GM18868 (cell line): ENCODE results near the gene COL18A1.
"Not testable (repeated sequence)": the region's sequence is repeated elsewhere in the genome, so short reads cannot be mapped to it uniquely, and the experiment has no call there.

Source experiments
- ATAC-seq: cut with Tn5 transposase; IDR thresholded peaks from one replicate; pipeline ENCODE4 v1.9.1; 2021; ENCODE audit warnings: mild to moderate bottlenecking, moderate library complexity; ENCODE audit not compliant: unreplicated experiment

The COL18A1 gene

DNA sequence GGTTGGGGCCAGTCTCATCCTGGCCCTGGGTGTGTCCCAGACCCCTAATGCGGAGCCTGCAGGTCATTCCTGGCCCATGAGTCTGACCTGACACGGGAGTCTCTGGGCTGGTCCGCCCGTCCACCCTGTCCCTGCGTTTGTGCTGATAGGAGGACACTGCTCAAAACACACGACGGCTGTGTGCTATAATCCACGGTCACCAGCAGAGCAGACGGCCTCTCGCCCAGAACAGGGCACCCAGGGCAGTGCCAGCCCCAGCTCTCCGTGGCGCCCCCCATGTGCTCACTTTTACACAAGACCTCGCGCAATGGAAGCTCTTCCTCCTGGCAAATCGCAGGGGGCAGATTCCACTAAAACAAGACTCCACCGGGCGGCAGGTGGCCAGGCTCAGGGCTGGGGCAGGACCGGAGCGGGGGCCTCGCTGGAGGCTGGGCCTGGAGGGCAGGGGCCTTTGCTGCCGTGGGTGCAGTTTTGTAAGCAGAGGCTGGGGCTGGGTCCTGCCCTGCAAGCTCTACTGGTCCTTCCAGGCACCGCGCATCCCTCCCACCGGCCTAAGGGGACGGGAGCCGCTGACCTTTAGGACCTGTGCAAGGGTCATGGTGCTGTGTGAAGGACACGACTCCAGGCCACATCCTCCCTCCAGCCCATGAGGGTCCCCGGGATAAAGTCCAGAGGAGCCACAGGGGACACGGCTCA lies 147.9 kb downstream of the COL18A1 start:
- no peak for ATAC-seq

GRCh38 chr21:45554477-45555175 lies 149.7 kb downstream of the COL18A1 start:
- peak; percentile 56 for ATAC-seq

DNA sequence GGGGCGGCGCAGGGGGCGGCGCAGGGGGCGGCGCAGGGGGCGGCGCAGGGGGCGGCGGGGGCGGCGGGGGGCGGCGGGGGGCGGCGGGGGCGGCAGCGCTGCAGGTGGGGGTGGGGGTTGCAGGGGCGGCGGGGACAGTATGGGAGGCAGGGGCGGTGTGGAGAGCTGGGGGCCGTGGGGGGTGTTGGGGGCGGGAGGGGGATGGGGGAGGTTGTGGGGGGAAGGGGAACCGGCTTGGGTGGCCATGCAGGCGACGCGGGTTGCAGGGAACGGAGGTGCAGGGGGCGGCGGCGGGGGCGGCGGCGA lies 150.2 kb downstream of the COL18A1 start:
- no peak for ATAC-seq

- peak; percentile 72 for ATAC-seq
These were observed 150.8 kb downstream of the COL18A1 start for GRCh38 chr21:45555557-45556301.

DNA sequence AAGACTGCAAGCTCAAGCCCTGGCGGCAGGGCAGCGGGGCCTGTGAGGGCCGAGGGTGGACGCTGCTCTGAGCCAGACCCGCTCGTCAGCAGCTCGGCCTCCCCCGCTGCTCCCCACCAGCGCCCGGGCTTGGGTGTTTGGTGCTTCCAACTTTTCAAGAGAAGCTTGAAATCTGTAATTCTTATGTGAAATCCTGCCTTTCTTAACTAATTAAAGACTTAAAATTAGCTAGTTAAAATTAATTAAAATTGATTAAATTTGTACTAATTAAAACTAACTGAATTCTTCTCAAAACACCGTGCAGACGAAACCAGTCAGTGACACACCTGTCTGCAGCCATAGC lies 151.3 kb downstream of the COL18A1 start:
- no peak for ATAC-seq

- ATAC-seq = no peak
These were observed 152.0 kb downstream of the COL18A1 start for GRCh38 chr21:45556645-45557615.

- no peak for ATAC-seq
These were observed 152.7 kb downstream of the COL18A1 start for GRCh38 chr21:45557616-45558043.

DNA sequence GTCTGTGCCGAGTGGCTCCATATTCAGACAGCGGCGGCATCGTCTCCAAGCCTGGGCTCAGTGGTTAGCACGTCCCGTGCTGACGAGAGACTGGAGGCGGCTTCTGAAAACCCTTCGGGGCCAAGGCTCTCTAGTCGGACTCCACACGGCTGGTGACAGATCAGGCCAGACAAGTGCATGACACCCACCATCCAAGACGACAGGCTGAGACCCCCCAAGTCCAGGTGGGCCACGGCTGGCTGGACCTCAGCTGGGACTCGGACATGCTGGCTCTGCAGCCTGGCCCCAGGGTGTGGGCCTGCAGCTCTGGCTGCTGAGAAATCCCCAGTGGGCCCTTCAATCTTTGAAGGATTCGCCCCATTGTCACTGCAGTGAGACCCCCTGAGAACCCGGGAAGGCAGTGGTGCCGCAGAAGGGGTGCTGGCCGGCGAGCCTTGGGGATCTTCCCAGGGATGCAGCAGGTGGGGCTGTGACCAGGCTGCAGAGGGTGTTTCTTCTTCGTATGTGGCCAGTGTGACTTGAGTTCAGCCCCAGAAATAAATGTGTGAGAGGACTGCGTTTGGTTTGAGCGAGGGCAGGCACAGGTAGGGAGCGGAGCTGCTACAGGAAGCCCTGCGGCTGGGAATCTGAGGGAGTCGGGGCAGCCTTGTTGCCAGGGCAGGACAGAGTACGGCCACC lies 153.2 kb downstream of the COL18A1 start:
- no peak for ATAC-seq

DNA sequence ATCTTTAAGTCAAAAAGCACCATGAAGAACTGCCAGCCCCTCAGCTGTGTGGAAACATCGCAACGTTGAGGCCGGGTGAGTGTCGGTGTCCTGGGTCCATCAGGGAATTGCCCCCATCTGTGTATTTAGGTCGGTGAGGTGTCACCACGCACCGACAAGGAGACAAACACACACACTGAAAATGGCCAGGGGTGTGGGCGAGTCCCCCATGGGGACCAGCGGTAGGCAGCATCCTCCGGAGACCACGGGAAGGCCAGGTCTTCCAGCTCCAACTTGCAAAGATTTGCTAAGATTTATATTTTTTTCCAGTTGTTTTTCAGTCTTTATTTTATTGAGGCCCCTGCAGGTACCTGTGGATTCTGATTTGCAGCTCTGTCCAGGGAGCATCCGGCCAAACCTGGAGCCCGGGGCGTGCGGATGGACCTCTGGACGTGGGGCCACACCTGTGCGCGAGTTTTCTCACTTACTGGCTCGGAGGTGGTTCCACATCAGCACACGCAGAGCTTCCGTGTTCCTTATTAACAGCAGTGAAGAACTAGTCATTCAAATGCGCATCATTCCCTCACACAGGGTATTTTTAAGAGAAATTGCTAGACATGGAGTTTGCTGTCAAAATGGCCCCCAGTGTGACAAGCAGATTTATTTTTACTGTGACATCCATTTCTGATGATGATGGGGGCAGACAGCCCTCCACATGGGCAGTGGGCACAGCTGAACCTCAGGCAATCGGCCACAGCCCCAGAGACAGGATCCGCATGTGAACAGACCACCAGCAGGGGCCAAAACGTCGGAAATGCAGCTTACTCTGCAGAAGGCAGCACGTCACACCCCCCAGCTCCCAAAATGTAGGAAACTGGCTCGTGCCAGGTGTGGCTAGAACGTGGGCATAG lies 154.5 kb downstream of the COL18A1 start:
- no peak for ATAC-seq

DNA sequence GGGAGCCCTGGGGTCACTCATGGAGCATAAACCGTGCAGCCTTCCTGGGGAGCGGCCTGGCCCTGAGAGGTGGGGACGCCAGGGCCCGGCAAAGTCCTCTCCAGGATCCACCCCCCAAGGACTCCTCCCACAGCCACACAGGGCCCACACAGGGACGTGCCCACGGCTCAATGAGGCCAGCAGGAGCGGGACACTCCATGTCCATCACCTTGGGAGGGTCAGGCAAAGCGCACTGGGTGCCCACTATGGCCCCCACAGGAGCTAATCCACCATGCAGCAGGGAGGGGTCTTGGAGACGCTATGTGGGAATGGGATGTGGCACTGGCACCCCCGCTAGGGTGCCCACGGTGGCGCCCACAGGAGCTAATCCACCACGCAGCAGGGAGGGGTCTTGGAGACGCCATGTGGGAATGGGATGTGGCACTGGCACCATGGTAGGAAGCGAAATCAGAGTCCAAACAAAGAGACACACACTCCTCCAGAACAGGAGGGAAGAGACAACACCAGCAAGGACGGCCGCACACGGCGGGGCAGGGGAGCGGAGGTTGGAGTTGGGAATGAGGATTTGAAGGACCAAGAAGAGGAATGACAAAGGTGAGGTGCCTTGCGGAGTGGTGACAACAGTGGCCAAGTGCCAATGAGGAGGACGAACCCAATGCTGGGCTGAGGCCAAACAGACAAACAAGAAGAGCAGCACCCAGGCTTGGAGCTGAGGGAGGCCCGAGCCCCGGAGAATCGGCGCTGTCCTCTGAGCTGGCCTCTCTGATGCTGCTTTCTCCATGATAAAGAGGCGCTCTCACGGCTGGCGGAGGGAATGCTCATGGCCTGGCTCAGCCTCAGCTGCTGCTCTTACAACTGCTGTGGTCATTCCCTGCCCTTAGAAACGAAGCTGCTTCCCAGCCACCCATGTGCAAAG lies 155.4 kb downstream of the COL18A1 start:
- ATAC-seq = no peak

DNA sequence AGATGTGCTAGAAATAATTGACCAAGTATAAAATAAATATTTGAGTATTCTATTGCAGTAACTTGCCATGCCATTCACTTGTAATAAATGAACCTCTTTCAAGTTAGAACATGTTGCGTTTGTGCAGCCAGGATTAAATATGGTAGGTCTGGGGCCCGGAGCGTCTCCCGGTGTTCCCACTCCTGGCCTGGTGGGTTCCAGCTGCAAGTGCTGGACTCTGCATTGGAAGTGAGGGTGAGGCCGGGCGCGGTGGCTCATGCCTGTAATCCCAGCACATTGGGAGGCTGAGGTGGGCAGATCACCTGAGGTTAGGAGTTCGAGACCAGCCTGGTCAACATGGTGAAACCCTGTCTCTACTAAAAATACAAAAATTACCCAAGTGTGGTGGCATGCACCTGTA lies 156.3 kb downstream of the COL18A1 start:
- ATAC-seq = not testable (repeated sequence)

DNA sequence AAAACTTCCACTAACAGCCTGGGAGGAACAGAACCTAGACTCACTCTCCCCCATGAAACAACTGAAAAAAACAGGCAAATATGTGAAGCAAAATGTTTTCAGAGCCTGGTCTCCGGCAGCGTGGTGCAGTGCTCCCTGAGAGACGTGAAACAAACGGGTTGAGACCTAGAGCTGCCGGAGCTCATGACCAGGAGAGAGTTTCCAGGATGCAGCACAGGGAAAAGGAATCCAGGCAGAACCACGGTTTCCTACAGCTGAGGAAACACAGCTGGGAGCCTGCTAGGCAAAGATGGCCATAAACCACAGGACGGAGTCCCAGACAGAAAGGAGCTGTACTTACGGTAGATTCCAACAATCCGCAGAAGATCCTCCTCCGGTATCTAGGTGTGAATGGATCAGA lies 157.4 kb downstream of the COL18A1 start:
- no peak for ATAC-seq

DNA sequence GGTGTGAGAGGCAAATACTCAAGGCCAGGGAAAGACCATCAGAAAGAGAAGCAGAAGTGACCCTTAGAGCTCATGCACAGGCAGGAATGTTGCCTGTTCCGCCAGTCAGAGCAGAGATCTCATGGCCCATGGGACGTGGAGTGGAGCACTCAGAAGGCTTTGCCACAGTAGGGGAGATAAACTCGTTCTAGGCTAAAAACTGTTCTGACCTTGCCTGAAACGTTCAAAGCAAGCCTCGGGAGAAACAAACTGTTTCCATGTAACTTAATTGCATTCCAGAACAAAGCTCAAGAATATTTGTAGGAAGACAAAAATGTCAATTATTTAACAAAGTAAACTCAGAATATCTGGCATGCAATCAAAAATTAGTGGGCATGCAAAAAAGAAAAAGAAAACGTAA lies 158.0 kb downstream of the COL18A1 start:
- no peak for ATAC-seq
